Ectodermal cell (in vitro differentiated cells): ENCODE data around the gene ASF1B.

Experiments used
- H3K27ac ChIP-seq: 2 replicates; pipeline ENCODE4 v1.7.0; 2013; ENCODE audit warnings: mild to moderate bottlenecking, low read depth, low read length; ENCODE audit not compliant: insufficient read depth, poor library complexity, severe bottlenecking
- H3K27me3 ChIP-seq: 2 replicates; pipeline ENCODE4 v1.7.0; 2013; ENCODE audit warnings: mild to moderate bottlenecking, low read length; ENCODE audit not compliant: insufficient read depth, control insufficient read depth, poor library complexity, severe bottlenecking
- H3K36me3 ChIP-seq: one replicate; pipeline ENCODE4 v1.7.0; 2013; ENCODE audit warnings: low read length; ENCODE audit not compliant: control insufficient read depth, insufficient read depth
- H3K4me1 ChIP-seq: one replicate; pipeline ENCODE4 v1.7.0; 2013; ENCODE audit warnings: low read length; ENCODE audit not compliant: control insufficient read depth, insufficient read depth
- H3K4me3 ChIP-seq: 2 replicates; pipeline ENCODE4 v1.7.0; 2013; ENCODE audit warnings: low read depth, low read length, control low read depth; ENCODE audit not compliant: insufficient read depth
- H3K9me3 ChIP-seq: 2 replicates; pipeline ENCODE4 v1.7.0; 2013; ENCODE audit warnings: mild to moderate bottlenecking, low read length, moderate library complexity; ENCODE audit not compliant: control insufficient read depth
- WGBS, 2 experiments: methylation state at CpG; one replicate each; pipeline ENCODE4 v1.1.7; 2013; ENCODE audit warnings: missing lambda C conversion rate in 2 of 2; 5-methylcytosine and 5-hydroxymethylcytosine counted together

The ASF1B gene

DNA sequence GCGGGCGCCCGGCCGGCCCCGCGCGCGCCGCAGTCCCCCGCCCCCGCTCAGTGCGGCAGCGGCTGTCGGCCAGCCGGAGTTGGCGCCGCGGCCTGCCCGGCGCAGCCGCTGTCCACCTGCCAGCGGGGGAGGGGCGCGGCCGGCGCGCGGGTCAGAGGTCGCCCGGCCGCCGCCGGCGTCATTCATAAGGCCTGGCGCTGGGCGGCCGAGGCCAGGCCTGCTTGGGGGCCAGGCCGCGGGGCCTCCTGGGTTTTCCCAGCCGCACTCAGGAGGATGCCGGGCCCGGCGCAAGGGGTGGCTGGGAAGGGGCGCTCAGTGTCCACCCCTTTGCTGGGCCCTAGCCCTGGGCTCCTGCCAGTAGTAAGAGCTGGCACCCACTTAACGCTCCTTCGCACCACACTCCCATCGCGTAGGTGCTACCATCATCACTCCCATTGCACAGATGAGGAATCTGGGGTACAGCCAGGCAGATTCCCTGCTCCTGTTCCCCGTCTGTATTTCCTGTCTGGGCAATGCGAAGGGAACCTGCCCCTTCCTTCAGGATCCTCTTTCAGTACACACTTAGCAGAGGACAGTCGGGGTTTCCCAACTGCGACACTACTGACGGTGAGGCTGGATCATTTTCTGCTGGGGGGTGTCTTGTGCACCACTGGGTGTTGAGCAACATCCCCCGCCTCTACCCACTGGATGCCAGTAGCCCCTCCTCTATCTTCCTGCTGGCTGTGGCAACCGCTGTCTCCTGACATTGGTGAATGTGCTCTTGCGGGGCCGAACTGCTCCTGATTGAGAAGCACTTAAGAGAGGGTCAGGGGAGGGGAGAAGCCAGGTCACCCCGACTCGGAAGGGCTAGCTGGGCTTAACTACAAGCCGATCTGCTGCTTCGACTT is 18.0 kb downstream of the ASF1B start:
- 18% methylated on average over 61 of the region's 61 CpGs for WGBS, 2 experiments
- peak overlapping the region; percentile 49 for H3K4me3 ChIP-seq
- H3K36me3 ChIP-seq = peaks cover 11% of the 10 kb centered on the region
- H3K9me3 ChIP-seq = no peaks in the 10 kb centered on the region
- H3K4me1 ChIP-seq = peaks cover 29% of the 10 kb centered on the region
- no peaks in the 10 kb centered on the region for H3K27me3 ChIP-seq
- peak overlapping the region; percentile 96 for H3K27ac ChIP-seq

DNA sequence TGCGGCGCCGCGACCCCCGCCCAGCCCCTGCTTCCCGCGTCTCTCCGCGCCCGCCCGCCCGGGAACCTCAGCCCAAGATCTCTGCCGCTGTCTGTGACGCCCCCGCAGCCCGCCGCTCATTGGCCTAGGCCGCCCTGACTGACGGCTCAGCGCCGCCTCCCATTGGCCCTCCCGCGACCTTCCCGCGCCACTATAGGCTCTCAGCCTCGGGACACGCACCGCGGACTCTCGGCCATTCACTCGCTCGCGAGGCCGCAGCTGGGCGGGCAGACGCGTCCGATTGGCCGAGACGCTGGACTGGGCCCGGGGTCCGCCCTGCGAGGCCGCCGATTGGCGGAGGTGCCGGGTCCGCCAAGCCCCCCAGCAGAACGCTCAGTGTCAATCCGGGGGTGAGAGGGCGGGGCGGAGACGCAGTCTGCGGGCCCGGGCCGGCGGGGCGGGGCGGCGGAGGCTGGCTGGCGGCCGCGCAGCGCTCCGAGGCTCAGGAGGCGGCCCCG is 18.7 kb downstream of the ASF1B start, which contains the start of gene PRKACA:
Gene PRKACA, minus strand, starts transcription at position 95 of the 497 bp plus-strand sequence. CDS start 215 bp downstream, outside the sequence.
- peak within 1 kb of the TSS; percentile 81 for H3K4me3 ChIP-seq
- H3K36me3 ChIP-seq = peaks cover 10% of the 10 kb centered on the region
- H3K4me1 ChIP-seq = peaks cover 36% of the 10 kb centered on the region
- H3K27me3 ChIP-seq = no peaks in the 10 kb centered on the region
- H3K9me3 ChIP-seq = no peaks in the 10 kb centered on the region
- 0% methylated on average over 67 of the region's 67 CpGs for WGBS, 2 experiments
- peak within 1 kb of the TSS; percentile 96 for H3K27ac ChIP-seq

DNA sequence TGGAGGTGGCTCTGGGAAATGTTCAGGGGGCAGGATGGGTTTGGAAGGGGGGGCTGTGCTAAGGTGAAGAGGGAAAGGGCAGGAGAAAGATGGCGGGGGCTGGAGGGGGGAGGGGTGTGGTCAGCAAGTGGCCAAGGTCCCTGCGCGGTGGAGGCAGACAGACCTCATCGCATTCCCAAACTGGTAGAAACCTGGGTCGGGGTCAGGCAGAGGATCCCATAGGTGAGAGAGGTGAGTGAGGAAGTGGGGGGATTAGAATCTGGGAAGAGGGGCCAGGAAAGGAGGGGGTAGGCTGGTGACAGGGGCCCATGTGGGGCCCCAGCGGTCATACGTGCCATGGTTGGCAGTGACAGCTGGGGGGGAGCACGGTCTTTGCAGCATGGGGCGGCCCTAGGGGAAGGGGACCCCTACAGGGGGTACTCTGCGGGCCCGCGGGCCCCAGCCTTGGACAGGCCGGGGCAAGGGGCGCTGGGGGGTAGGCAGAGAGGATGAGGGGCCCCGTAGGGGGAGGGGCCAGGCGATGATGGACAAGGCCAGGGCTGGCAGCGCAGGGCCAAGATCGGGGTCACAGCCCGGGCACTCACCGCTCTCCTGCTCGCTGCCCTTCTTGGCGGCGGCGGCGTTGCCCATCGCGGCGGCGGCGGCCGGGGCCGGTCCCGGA is 19.3 kb downstream of the ASF1B start:
- WGBS, 2 experiments = 2% methylated on average over 33 of the region's 33 CpGs
- Histone ChIP-seq H3K36me3 (peaks cover 8% of the 10 kb centered on the region), H3K9me3 (no peaks in the 10 kb centered on the region), H3K4me1 (peaks cover 38% of the 10 kb centered on the region), H3K4me3 (peak overlapping the region; percentile 81), H3K27me3 (no peaks in the 10 kb centered on the region), H3K27ac (no peak overlapping the region)

DNA sequence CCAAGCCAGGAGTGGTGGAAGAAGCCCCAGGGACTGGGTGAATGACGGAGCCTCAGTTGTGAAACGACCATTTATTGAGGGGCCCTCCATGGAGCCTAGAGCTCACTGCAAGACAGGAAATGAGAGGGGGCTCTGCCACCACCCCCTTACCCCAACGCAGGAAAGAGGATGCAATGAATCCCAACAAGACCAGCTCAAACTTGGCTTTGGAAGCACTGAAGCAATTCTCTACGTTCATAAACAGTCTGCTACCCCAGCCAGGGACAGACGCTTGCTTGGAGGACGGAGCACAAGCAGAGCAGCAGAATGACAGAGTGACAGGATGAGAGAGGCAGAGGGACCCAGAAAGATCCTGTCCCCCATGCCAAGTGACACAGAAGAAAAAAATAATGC is 19.9 kb downstream of the ASF1B start:
- no peak overlapping the region for H3K27ac ChIP-seq
- H3K4me3 ChIP-seq = peak overlapping the region; percentile 81
- no peaks in the 10 kb centered on the region for H3K9me3 ChIP-seq
- 44 to 49% methylated on average over 6 of the region's 6 CpGs for WGBS, 2 experiments
- no peaks in the 10 kb centered on the region for H3K27me3 ChIP-seq
- H3K4me1 ChIP-seq = peaks cover 38% of the 10 kb centered on the region
- H3K36me3 ChIP-seq = peaks cover 6% of the 10 kb centered on the region

DNA sequence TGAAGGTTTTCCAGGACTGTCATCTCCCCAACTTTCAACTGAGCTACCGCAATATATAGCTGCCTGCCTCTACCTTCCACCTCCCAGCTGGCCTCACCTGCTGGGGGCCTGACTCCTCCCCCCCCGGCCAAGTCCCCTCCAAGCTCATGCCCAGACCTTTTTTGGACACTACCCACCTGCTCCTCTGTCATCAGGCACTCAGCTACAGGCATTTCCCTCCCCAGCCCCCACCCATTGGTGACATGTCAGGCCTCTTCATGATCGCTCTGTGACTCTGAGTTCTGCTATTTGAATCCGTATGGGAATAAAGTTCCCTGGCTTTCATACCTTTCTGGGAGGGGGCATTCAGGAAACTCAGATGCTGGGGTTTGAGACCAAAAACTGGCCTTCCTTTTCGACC is 20.6 kb downstream of the ASF1B start:
- peaks cover 38% of the 10 kb centered on the region for H3K4me1 ChIP-seq
- H3K9me3 ChIP-seq = no peaks in the 10 kb centered on the region
- H3K27ac ChIP-seq = no peak overlapping the region
- H3K27me3 ChIP-seq = no peaks in the 10 kb centered on the region
- peaks cover 3% of the 10 kb centered on the region for H3K36me3 ChIP-seq
- no peak overlapping the region for H3K4me3 ChIP-seq
- WGBS, 2 experiments = 88 to 91% methylated on average over 5 of the region's 5 CpGs

DNA sequence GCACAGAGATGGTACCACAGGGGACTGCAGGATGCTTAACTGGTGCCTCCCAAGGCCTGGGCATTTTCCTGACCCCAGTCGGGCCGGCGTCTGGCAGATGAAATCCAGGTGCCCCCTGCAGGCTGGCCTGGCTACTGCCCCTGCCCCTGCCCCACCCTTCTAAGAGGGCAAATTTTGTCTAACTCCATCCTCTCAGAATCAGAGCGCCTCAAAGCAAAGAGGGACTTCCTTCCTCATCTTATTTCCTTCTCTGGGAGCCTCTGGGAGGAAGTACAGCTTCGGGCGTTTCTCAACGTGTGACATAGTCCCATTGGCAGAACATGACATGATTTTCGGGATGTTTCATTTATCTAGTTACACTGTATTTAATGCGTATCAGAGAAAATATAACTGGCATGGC is 21.5 kb downstream of the ASF1B start:
- H3K4me1 ChIP-seq = peaks cover 38% of the 10 kb centered on the region
- 56 to 68% methylated on average over 7 to 9 of the region's 9 CpGs for WGBS, 2 experiments

DNA sequence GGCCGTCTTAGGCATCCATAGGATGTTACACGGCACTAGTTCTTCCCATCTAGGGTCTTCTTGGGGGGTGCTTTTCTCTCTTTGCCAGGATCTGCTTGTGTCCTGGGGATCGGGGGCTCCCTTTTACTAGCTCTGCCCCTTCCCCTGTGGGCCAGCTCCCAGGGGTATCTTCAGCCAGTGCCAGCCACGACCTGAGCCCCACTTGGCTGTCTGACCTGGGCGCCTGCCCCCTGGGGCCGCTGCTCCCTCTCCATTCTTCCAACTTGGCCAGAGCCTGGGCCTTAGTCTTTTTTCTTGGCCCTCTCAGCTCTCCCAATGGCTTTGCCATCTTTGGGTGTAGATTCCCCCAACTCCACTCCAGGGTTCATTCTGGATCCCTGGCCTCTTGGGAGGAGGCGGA is 21.9 kb downstream of the ASF1B start:
- H3K4me1 ChIP-seq = peaks cover 34% of the 10 kb centered on the region
- 92 to 94% methylated on average over 7 of the region's 7 CpGs for WGBS, 2 experiments
- no peak overlapping the region for H3K27ac ChIP-seq

More for the DNA sequence above, 21.5 kb downstream of the ASF1B start:
- Histone ChIP-seq H3K27me3 (no peaks in the 10 kb centered on the region), H3K27ac (no peak overlapping the region), H3K4me3 (no peak overlapping the region), H3K9me3 (no peaks in the 10 kb centered on the region), H3K36me3 (no peaks in the 10 kb centered on the region)

DNA sequence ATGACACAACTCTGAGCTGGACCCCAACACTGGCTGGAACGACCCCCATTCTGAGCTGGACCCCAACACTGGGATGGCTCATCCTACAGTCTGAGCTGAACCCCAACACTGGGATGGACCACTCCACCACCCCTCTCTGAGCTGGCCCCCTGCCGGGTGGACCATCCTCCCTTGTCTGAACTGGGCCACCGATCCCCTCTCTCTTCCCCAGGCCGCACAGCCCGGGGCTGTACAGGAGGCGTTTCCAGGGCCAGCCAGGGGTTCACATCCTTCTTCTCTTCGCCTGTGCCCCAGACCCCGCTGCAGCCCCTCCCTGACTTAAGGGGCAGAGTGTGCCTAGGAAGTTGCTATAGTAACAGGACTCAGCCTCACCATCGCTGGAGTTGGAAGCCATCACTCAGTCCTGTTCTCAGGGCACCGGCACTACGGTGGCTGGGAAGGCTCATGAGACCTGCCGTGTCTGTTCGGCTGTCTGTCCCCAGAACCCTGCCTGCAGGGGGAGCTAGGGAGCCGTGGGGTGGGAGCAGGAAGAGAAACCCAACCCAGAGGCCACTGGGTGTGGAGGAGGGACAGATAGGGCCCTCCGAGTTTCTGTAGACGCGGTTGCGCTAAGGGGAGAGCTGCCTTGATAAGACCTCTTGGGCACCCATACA is 22.5 kb downstream of the ASF1B start:
- 93 to 94% methylated on average over 18 of the region's 18 CpGs for WGBS, 2 experiments
- H3K36me3 ChIP-seq = no peaks in the 10 kb centered on the region
- no peak overlapping the region for H3K27ac ChIP-seq
- H3K9me3 ChIP-seq = no peaks in the 10 kb centered on the region
- no peaks in the 10 kb centered on the region for H3K27me3 ChIP-seq
- no peak overlapping the region for H3K4me3 ChIP-seq
- peaks cover 29% of the 10 kb centered on the region for H3K4me1 ChIP-seq

More for the DNA sequence above, 21.9 kb downstream of the ASF1B start:
- Histone ChIP-seq H3K9me3 (no peaks in the 10 kb centered on the region), H3K36me3 (no peaks in the 10 kb centered on the region), H3K27me3 (no peaks in the 10 kb centered on the region), H3K4me3 (no peak overlapping the region)

DNA sequence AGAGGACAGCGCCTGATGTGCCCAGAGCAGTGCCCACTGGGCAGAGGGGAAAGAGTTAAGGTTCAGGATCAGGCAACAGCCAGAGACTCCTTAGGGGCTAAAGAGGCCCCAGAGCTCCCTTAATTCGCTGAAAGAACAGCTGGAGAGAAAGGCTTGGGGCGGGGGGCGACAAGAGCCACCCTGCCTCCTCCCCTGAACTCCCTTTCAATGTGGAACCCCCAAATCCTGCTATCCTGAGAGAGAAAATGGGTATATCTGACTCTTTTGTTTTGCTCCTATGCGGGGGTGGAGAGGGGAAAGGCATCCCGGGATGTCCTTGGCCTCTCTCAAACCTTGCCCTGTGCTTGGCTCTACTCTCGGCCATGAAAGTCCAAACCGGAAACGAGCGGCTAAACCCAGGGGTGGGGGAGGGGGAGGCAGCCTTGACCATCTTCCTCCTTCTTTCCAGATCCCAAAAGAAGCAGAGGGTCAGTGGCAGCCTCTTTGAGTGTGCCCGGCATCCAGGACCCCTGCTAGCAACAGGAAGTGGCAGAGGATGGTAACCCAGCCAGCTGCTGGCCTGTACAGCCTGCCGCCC is 23.5 kb downstream of the ASF1B start:
- no peak overlapping the region for H3K27ac ChIP-seq

More for the DNA sequence above, 23.5 kb downstream of the ASF1B start:
- no peaks in the 10 kb centered on the region for H3K36me3 ChIP-seq
- no peaks in the 10 kb centered on the region for H3K27me3 ChIP-seq
- no peak overlapping the region for H3K4me3 ChIP-seq
- WGBS, 2 experiments = 46 to 55% methylated on average over 12 of the region's 12 CpGs
- peaks cover 23% of the 10 kb centered on the region for H3K4me1 ChIP-seq
- no peaks in the 10 kb centered on the region for H3K9me3 ChIP-seq
